ENCODE measurements around the gene NEK8.

DNA sequence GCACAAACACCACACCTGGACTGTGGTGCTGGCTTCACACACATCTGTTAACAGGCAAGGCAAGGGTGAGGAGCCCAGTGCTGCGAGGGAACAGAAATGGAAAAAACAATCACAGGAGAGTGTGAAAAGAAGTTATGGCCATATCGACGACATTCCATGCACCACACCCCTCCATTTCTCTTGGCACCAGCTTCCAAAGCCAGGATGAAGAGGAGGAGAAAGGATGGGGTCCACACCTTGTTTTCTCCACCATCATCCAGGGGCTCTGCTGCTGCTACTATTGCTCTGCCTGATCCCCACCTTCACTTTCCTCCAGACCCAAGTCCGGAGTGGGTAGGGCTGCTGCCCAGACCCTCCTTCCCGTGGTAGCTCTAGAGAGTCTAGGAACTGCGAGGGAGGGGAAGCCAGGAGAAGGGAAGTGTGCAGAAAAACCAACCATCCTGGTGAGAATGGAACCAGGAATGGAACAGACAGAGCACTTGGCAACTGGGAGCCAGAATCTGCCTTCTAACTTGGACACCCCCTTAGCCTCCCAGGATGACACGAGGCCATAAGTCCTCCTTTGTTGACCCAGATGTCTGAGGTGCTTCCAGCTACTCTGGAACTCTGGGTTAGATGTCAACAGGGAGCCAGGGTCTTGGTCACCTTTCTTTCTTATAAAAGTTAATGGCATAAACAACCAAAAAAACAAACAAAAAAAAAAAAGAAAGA is 15.7 kb upstream of the NEK8 start:
- TF ChIP-seq, protein P1, sequence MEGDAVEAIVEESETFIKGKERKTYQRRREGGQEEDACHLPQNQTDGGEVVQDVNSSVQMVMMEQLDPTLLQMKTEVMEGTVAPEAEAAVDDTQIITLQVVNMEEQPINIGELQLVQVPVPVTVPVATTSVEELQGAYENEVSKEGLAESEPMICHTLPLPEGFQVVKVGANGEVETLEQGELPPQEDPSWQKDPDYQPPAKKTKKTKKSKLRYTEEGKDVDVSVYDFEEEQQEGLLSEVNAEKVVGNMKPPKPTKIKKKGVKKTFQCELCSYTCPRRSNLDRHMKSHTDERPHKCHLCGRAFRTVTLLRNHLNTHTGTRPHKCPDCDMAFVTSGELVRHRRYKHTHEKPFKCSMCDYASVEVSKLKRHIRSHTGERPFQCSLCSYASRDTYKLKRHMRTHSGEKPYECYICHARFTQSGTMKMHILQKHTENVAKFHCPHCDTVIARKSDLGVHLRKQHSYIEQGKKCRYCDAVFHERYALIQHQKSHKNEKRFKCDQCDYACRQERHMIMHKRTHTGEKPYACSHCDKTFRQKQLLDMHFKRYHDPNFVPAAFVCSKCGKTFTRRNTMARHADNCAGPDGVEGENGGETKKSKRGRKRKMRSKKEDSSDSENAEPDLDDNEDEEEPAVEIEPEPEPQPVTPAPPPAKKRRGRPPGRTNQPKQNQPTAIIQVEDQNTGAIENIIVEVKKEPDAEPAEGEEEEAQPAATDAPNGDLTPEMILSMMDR (IDR thresholded peaks at IDR 0.05), result no peak
- TF ChIP-seq POLR2A (IDR thresholded peaks at IDR 0.05), result no peak
